Calu3 (cell line): ENCODE results near the gene MTMR3. TPM values are rescaled to one million over a fixed set of nuclear protein-coding genes. Genes with fewer than 3 reads are reported as not detected.

Experiments
- BruUV-seq: library from RNA; stranded (reverse); fragments of 400-500 nt; replicated peaks from 2 replicates; lab custom pipeline; 2021; lab: Mats Ljungman, UMichigan
- CTCF ChIA-PET: fragments of 300-600 bp; sonication (Branson Sonifier 250); formaldehyde crosslinking; loops from one replicate; lab custom pipeline; 2022; ENCODE audit warnings: antibody characterized with exemption; lab: Charles Lee
- DNase-seq: peaks from one replicate; pipeline ENCODE4 v3.0.0; 2022
- H3K27ac Mint-ChIP-seq: one replicate; pipeline ENCODE4 v1.8.0; 2022; ENCODE audit warnings: mixed read lengths; ENCODE audit not compliant: unreplicated experiment
- H3K27me3 Mint-ChIP-seq: one replicate; pipeline ENCODE4 v1.8.0; 2022; ENCODE audit warnings: mixed read lengths; ENCODE audit not compliant: unreplicated experiment
- H3K36me3 Mint-ChIP-seq: one replicate; pipeline ENCODE4 v1.8.0; 2022; ENCODE audit warnings: mild to moderate bottlenecking, moderate library complexity, mixed read lengths; ENCODE audit not compliant: insufficient read depth, unreplicated experiment
- H3K4me1 Mint-ChIP-seq: one replicate; pipeline ENCODE4 v1.8.0; 2022; ENCODE audit warnings: mild to moderate bottlenecking, low read depth, mixed read lengths; ENCODE audit not compliant: unreplicated experiment
- H3K4me3 Mint-ChIP-seq: one replicate; pipeline ENCODE4 v1.8.0; 2022; ENCODE audit warnings: mild to moderate bottlenecking, low read depth, moderate library complexity, mixed read lengths; ENCODE audit not compliant: unreplicated experiment
- H3K9me3 Mint-ChIP-seq: one replicate; pipeline ENCODE4 v1.8.0; 2022; ENCODE audit warnings: low read depth, mixed read lengths; ENCODE audit not compliant: unreplicated experiment
- intact Hi-C: fragments of 100-400 bp; cut with micrococcal nuclease; formaldehyde crosslinking; loops from one replicate; pipeline ENCODE4 v1.10.0; 2022; ENCODE audit not compliant: unreplicated experiment
- total RNA-seq: library from RNA; stranded (reverse); gene quantifications from 2 replicates; pipeline ENCODE4 v1.2.3, GENCODE V29; 2022
- TF ChIP-seq, protein P1 (sequence below): fragments of 200-600 bp; IDR thresholded peaks from one replicate; pipeline ENCODE4 v1.8.0; 2022; ENCODE audit warnings: antibody characterized with exemption; ENCODE audit not compliant: unreplicated experiment

MTMR3 gene
- total RNA-seq, 1 experiment from 2014 or later, result 34.5 TPM

DNA sequence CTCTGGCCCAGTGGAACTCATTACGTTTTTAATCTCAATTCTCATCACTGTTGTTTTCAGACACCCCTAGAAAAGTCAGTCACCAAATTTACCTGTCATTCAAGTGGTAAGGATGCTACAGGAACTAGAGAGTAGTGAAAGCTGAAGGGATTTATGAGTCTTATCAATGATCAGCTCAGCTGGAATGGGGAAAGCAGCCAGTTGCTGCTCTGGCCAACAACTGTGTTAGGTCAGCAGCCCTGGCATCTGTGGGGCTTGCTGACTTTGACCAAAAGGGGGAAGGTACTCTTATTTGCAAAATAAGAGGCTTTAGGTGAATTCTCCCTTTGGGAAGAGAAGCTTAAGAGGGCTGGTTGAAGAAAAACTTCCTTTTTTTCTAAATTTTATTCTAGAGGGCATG is 121.1 kb downstream of the MTMR3 start:
- Mint-ChIP-seq H3K27ac (no peak overlapping the region), H3K9me3 (no peaks in the 10 kb centered on the region), H3K36me3 (peaks cover 8% of the 10 kb centered on the region), H3K4me3 (no peak overlapping the region), H3K4me1 (peaks cover 20% of the 10 kb centered on the region), H3K27me3 (no peaks in the 10 kb centered on the region)
- TF ChIP-seq, protein P1, sequence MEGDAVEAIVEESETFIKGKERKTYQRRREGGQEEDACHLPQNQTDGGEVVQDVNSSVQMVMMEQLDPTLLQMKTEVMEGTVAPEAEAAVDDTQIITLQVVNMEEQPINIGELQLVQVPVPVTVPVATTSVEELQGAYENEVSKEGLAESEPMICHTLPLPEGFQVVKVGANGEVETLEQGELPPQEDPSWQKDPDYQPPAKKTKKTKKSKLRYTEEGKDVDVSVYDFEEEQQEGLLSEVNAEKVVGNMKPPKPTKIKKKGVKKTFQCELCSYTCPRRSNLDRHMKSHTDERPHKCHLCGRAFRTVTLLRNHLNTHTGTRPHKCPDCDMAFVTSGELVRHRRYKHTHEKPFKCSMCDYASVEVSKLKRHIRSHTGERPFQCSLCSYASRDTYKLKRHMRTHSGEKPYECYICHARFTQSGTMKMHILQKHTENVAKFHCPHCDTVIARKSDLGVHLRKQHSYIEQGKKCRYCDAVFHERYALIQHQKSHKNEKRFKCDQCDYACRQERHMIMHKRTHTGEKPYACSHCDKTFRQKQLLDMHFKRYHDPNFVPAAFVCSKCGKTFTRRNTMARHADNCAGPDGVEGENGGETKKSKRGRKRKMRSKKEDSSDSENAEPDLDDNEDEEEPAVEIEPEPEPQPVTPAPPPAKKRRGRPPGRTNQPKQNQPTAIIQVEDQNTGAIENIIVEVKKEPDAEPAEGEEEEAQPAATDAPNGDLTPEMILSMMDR, result no peak
- intact Hi-C loops, result loop anchor here (10.0 kb wide), 1 partner anchor 369 kb away; no protein-coding TSS in a partner anchor
- DNase-seq, result no peak
- CTCF ChIA-PET, result interaction anchor here (0.7 to 3.0 kb wide), 4 partner anchors 9 to 314 kb away, joined by 3 to 25 read pairs (median 12); partner anchors contain the start of gene MTMR3
- BruUV-seq, result no TSS peak

DNA sequence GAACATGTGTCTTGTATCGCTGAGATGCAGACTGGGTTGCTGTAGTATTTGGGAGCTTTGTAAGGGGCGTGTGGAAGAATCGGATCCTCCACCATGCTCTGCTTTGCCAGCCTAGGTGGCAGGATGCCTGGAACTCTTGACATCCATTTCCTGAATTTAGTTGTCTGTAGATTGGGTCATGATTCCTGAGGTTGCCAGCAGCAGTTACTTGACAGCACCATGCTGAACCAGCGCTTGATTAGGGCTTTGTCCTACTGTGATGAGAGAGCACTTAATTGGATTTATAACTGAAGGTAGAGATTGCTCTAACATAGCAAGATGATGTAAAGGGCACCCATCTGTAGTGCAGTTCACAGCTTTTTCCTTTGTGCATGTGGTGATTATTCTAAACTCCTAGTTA is 121.7 kb downstream of the MTMR3 start:
- Mint-ChIP-seq H3K4me3 (no peak overlapping the region), H3K36me3 (peaks cover 12% of the 10 kb centered on the region), H3K4me1 (peaks cover 20% of the 10 kb centered on the region), H3K27ac (no peak overlapping the region), H3K27me3 (no peaks in the 10 kb centered on the region), H3K9me3 (no peaks in the 10 kb centered on the region)
- no TSS peak for BruUV-seq
- intact Hi-C loops, result loop anchor here (5.0 to 10.0 kb wide), 3 partner anchors 83 to 370 kb away; no protein-coding TSS in a partner anchor
- DNase-seq, result no peak
- TF ChIP-seq, protein P1, result no peak
- CTCF ChIA-PET, result interaction anchor here (0.6 to 3.0 kb wide), 17 partner anchors 10 to 382 kb away, joined by 3 to 25 read pairs (median 5); partner anchors contain the start of genes ASCC2, MTMR3, UQCR10 and ZMAT5

DNA sequence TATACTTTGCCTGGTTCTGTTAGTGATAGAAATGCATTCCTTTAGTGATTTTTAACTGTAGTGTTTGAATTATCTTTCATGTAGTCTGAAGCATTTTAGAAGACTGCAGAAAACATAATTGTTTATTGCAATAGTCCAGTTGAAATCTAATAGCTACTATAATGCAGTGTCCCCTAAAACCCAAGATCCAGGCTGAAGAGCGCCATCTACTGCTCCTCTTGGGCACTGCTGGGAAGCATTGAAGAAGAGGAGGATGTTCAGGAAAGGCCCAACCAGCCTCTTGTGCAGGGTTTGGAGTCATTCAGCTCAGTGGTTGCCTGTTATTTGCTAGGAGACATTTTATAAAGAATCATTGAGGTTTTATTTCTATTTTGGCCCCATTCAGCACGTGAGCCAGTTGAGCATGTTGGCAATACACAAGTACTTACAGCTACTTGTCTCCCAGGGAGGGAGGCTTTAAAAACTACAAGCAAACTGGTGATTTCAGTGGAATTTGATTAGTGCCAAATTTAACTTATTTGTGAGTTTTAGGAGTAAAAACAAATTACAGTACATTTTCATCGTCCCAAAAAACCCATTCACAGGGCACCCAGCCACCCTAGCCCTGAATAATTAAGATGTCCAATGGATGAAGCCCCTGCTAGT is 122.4 kb downstream of the MTMR3 start:
- DNase-seq, result peak; percentile 75
- Mint-ChIP-seq H3K4me1 (peaks cover 18% of the 10 kb centered on the region), H3K27me3 (no peaks in the 10 kb centered on the region), H3K36me3 (peaks cover 17% of the 10 kb centered on the region), H3K9me3 (no peaks in the 10 kb centered on the region), H3K4me3 (no peak overlapping the region), H3K27ac (no peak overlapping the region)
- BruUV-seq, result no TSS peak
- TF ChIP-seq, protein P1, result peak; percentile 95
- CTCF ChIA-PET, result interaction anchor here (0.6 to 3.0 kb wide), 18 partner anchors 10 to 383 kb away, joined by 3 to 25 read pairs (median 5); partner anchors contain the start of genes ASCC2, MTMR3, UQCR10 and ZMAT5
- intact Hi-C loops, result loop anchor here (5.0 to 10.0 kb wide), 3 partner anchors 82 to 371 kb away; no protein-coding TSS in a partner anchor

DNA sequence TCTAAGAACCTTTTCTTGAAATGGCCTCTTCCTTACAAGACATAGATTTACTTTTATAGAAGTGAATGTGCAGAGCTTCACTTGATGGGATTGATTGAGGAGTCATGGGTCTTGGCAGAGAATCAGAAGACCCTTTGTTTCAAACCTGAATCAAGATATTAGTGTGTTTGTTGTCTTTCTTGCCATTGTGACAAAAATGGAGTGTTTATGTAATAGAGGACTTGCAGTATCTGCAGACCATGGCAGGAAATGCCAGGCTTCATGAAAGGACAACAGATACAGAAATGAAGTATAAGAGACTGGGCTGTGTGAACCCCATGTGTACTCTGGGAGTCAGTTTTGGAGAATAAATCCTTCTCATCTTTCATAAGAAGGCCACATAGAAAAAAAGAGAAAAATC is 124.4 kb downstream of the MTMR3 start:
- Mint-ChIP-seq H3K4me3 (no peak overlapping the region), H3K36me3 (peaks cover 17% of the 10 kb centered on the region), H3K27me3 (no peaks in the 10 kb centered on the region), H3K4me1 (no peaks in the 10 kb centered on the region), H3K9me3 (no peaks in the 10 kb centered on the region), H3K27ac (no peak overlapping the region)
- TF ChIP-seq, protein P1, result no peak
- intact Hi-C loops, result loop anchor here (5.0 to 10.0 kb wide), 3 partner anchors 80 to 373 kb away; no protein-coding TSS in a partner anchor
- BruUV-seq, result no TSS peak
- DNase-seq, result no peak
- CTCF ChIA-PET, result interaction anchor here (0.6 kb wide), 1 partner anchor 11 kb away, joined by 3 read pairs; no protein-coding TSS in a partner anchor
